ENCODE results near the gene MYO5A. TPM values are rescaled to one million over a fixed set of nuclear protein-coding genes. Genes with fewer than 3 reads are reported as not detected.

MYO5A gene
- total and polyA plus RNA-seq, 9 of the 15 experiments (the other 6 are each of a cell fraction or from before 2014, with no cell fraction given) = 0.03 to 0.82 (median 0.40) TPM

GRCh38 chr15:52281085-52282035 lies 247.3 kb downstream of the MYO5A start:
- Histone ChIP-seq H3K27me3 (ENCODE audit: control insufficient read depth in 2 of 2, insufficient read depth in 2 of 2, low read length in 2 of 2) (peaks cover 2 to 60% of the 10 kb centered on the region in 2 experiments; a peak in 4 of 5 replicates), H3K4me2 (ENCODE audit: insufficient read depth, low read length) (no peak overlapping the region), H3K36me3 (ENCODE audit: control insufficient read depth, insufficient read depth, low read length) (no peaks in the 10 kb centered on the region), H3K9me1 (ENCODE audit: control insufficient read depth, insufficient read depth, low read length) (no peaks in the 10 kb centered on the region), H3K4me1 (replicated peaks in 1 of 2; ENCODE audit: control insufficient read depth in 2 of 2, insufficient read depth in 2 of 2, low read length in 2 of 2) (no peaks in the 10 kb centered on the region), H3K27ac (ENCODE audit: extremely low read depth, low read depth, low read length) (no peak overlapping the region), H3K9ac (ENCODE audit: insufficient read depth in 1 of 2, low read depth in 2 of 2, low read length in 2 of 2) (no peak overlapping the region), H4K20me1 (replicated peaks; ENCODE audit: control insufficient read depth, insufficient read depth, low read length) (no peaks in the 10 kb centered on the region; the same call in 1 of the 2 replicates), H3K79me2 (ENCODE audit: control insufficient read depth, insufficient read depth, low read length) (no peaks in the 10 kb centered on the region), H3K9me3 (replicated peaks; ENCODE audit: control insufficient read depth, insufficient read depth, low read depth, low read length) (no peaks in the 10 kb centered on the region), H3K4me3 (no peak overlapping the region), H2AFZ (ENCODE audit: low read depth, low read length) (no peak overlapping the region)
- in situ Hi-C loops (cut with MboI) = no loop called here
- no peak for FAIRE-seq
- no peak for DNase-seq (ENCODE audit: extremely low read depth in 1 of 4, low spot score in 3 of 4)
- no peak for ATAC-seq
- ChIA-PET POLR2A (interaction anchor here (0.6 kb wide), 1 partner anchor 269 kb away, joined by 3 read pairs; no protein-coding TSS in a partner anchor), CTCF (ENCODE audit: low intra/inter-chr PET ratio) (interaction anchor here (0.8 kb wide), 1 partner anchor 236 kb away, joined by 3 read pairs; no protein-coding TSS in a partner anchor)
- under 1% methylated on average over 9 of the region's 10 CpGs for WGBS (ENCODE audit: insufficient coverage, low coverage, missing lambda C conversion rate)
- TF ChIP-seq ZNF274 (IDR thresholded peaks at IDR 0.05; ENCODE audit: borderline replicate concordance, low read depth, low read length) (no peak), PYGO2 (tag; IDR thresholded peaks at IDR 0.05) (no peak), ZNF76 (CRISPR knock-in tag; IDR thresholded peaks at IDR 0.05; ENCODE audit: borderline replicate concordance) (no peak), GTF2A2 (tag; IDR thresholded peaks at IDR 0.05) (no peak), CHAMP1 (IDR thresholded peaks at IDR 0.05) (no peak), POLR2G (IDR thresholded peaks at IDR 0.05; ENCODE audit: low read depth, low read length) (no peak), RAD51 (IDR thresholded peaks at IDR 0.05; ENCODE audit: borderline replicate concordance, low read depth) (no peak), NCOR1 (IDR thresholded peaks at IDR 0.05) (no peak), XRCC5 (IDR thresholded peaks at IDR 0.05; ENCODE audit: low read depth, low read length) (no peak), SMARCE1 (IDR thresholded peaks at IDR 0.05) (no peak)
- TF ChIP-seq, protein P1, sequence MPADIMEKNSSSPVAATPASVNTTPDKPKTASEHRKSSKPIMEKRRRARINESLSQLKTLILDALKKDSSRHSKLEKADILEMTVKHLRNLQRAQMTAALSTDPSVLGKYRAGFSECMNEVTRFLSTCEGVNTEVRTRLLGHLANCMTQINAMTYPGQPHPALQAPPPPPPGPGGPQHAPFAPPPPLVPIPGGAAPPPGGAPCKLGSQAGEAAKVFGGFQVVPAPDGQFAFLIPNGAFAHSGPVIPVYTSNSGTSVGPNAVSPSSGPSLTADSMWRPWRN (IDR thresholded peaks at IDR 0.05; ENCODE audit: low read depth) = no peak
- TF ChIP-seq, protein P2, sequence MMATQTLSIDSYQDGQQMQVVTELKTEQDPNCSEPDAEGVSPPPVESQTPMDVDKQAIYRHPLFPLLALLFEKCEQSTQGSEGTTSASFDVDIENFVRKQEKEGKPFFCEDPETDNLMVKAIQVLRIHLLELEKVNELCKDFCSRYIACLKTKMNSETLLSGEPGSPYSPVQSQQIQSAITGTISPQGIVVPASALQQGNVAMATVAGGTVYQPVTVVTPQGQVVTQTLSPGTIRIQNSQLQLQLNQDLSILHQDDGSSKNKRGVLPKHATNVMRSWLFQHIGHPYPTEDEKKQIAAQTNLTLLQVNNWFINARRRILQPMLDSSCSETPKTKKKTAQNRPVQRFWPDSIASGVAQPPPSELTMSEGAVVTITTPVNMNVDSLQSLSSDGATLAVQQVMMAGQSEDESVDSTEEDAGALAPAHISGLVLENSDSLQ (IDR thresholded peaks at IDR 0.05) = no peak
- TF ChIP-seq, protein P3, sequence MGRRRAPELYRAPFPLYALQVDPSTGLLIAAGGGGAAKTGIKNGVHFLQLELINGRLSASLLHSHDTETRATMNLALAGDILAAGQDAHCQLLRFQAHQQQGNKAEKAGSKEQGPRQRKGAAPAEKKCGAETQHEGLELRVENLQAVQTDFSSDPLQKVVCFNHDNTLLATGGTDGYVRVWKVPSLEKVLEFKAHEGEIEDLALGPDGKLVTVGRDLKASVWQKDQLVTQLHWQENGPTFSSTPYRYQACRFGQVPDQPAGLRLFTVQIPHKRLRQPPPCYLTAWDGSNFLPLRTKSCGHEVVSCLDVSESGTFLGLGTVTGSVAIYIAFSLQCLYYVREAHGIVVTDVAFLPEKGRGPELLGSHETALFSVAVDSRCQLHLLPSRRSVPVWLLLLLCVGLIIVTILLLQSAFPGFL (CRISPR knock-in tag; IDR thresholded peaks at IDR 0.05) = no peak
- intact Hi-C loops (cut with micrococcal nuclease) = no loop called here
- no TSS peak for BruUV-seq (replicated peaks)

All from K562 (cell line).